Measurements from ENCODE around the gene JTB.

JTB gene

GRCh38 chr1:153978274-153978909 is 918 bp upstream of the JTB start:
- DNase-seq (ENCODE audit: low read depth in 2 of 2), result no peak

- no peak for DNase-seq (ENCODE audit: low read depth in 2 of 2)
Observed at GRCh38 chr1:153976819-153977249, 640 bp downstream of the JTB start.

- DNase-seq (ENCODE audit: low read depth in 2 of 2), result no peak
Observed at GRCh38 chr1:153973525-153973924, 3.9 kb downstream of the JTB start.

GRCh38 chr1:153973071-153973470 is 4.4 kb downstream of the JTB start:
- no peak for DNase-seq (ENCODE audit: low read depth in 2 of 2)

GRCh38 chr1:153970346-153970745 is 7.1 kb downstream of the JTB start:
- DNase-seq (ENCODE audit: low read depth in 2 of 2), result no peak

GRCh38 chr1:153968972-153969371 is 8.5 kb downstream of the JTB start:
- no peak for DNase-seq (ENCODE audit: low read depth in 2 of 2)

GRCh38 chr1:153968408-153968807 is 9.1 kb downstream of the JTB start:
- no peak for DNase-seq (ENCODE audit: low read depth in 2 of 2)

GRCh38 chr1:153968000-153968363 is 9.5 kb downstream of the JTB start:
- DNase-seq (ENCODE audit: low read depth in 2 of 2), result no peak

- DNase-seq (ENCODE audit: low read depth in 2 of 2), result peak; percentile 92 to 93
Observed at GRCh38 chr1:153967107-153967999, 10.1 kb downstream of the JTB start, which contains the start of gene CREB3L4. Gene CREB3L4, plus strand, starts transcription at chr1:153967902. Its CDS starts 624 bp downstream, at chr1:153968526.

- DNase-seq (ENCODE audit: low read depth in 2 of 2), result no peak
Observed at GRCh38 chr1:153963850-153964331, 13.6 kb downstream of the JTB start.

- peak; percentile 85 to 86 for DNase-seq (ENCODE audit: low read depth in 2 of 2)
Observed at GRCh38 chr1:153963030-153963849, 14.2 kb downstream of the JTB start, which contains the start of gene SLC39A1. Gene SLC39A1, minus strand, starts transcription at chr1:153963537. Its CDS starts 822 bp downstream, at chr1:153962715.

GRCh38 chr1:153962088-153963029 is 15.1 kb downstream of the JTB start:
- no peak for DNase-seq (ENCODE audit: low read depth in 2 of 2)

- DNase-seq (ENCODE audit: low read depth in 2 of 2), result no peak
Observed at GRCh38 chr1:153961421-153961820, 16.1 kb downstream of the JTB start.

GRCh38 chr1:153960206-153960605 is 17.3 kb downstream of the JTB start:
- DNase-seq (ENCODE audit: low read depth in 2 of 2), result no peak

- DNase-seq (ENCODE audit: low read depth in 2 of 2), result no peak
Observed at GRCh38 chr1:153959454-153959853, 18.0 kb downstream of the JTB start.

GRCh38 chr1:153958961-153959260 is 18.6 kb downstream of the JTB start:
- DNase-seq (ENCODE audit: low read depth in 2 of 2), result no peak

- DNase-seq (ENCODE audit: low read depth in 2 of 2), result peak; percentile 93
Observed at GRCh38 chr1:153958111-153958960, 19.1 kb downstream of the JTB start, which contains the start of gene CRTC2. Gene CRTC2, minus strand, starts transcription at chr1:153958612. Its CDS starts 115 bp downstream, at chr1:153958497.

GRCh38 chr1:153957744-153958110 is 19.7 kb downstream of the JTB start:
- no peak for DNase-seq (ENCODE audit: low read depth in 2 of 2)

- no peak for DNase-seq (ENCODE audit: low read depth in 2 of 2)
Observed at GRCh38 chr1:153956997-153957715, 20.3 kb downstream of the JTB start.

All from fibroblast of skin of left biceps (primary cell).